Peyer's patch (tissue), 4 donors: ENCODE results near the gene ZC3H7B.

ENCODE experiments used
- CTCF ChIP-seq, 6 experiments: fragments of 450-650 bp in 4 of 6; fragments of 200-600 bp in 2 of 6; sonication (generic) in 1 of 6; IDR thresholded peaks; one replicate each; pipeline ENCODE4 v1.5.1; 2017 to 2019; ENCODE audit warnings: antibody characterized with exemption in 6 of 6, mild to moderate bottlenecking in 3 of 6, moderate library complexity in 1 of 6
- POLR2A ChIP-seq, 2 donors: fragments of 450-650 bp; IDR thresholded peaks; one replicate each; pipeline ENCODE4 v1.5.1; 2017; ENCODE audit warnings: antibody characterized with exemption in 2 of 2, mild to moderate bottlenecking in 2 of 2, moderate library complexity in 2 of 2

DNA sequence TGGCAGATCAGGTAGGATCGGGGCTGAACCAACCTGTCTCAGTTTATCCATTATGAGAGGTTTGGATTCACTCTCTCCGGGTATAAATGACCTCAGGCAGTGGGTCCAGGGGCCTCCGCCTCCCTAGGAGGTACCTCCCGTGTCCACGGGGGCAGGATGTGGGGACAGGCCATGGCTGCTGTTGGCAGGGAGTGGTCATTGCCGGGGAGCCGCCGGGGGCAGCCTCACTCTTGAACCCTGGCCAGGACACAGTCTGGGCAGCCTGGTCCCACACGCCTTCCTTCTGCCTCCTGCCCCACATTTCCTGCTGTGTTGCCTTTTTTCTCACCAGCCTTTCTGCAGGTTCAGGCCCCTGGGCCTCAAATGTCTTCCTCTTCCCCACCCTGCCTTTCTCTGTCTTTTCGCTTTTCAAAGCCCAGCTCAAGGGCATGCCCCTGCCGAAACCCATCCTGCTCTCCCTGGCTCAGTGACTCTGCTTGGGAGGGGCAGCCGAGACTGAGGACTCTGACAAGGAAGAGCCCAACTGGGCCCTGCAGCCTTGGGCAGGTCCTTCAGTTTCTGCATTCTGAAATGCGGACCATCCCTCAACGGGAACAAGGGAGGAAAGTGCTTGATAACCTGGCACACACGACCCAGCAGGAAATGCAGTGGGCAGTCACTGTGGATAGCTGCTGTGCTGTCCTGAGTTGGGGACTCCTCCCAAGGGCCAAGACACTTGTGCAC lies 31.1 kb downstream of the ZC3H7B start:
- TF ChIP-seq CTCF (IDR thresholded peaks at IDR 0.05) (no peak), POLR2A (IDR thresholded peaks at IDR 0.05) (no peak)
